SH-SY5Y (cell line): ENCODE data around the gene RFTN1.

Source experiments
- GATA2 ChIP-seq: IDR thresholded peaks from 2 replicates; pipeline ENCODE4 v1.6.1; 2011; ENCODE audit warnings: mild to moderate bottlenecking, low read depth, low read length
- GATA3 ChIP-seq: IDR thresholded peaks from 2 replicates; pipeline ENCODE4 v1.6.1; 2011; ENCODE audit warnings: low read depth, mild to moderate bottlenecking, low read length, moderate library complexity

- no peak for TF ChIP-seq GATA3
- TF ChIP-seq GATA2: no peak
Measured at GRCh38 chr3:16315623-16316022, 197.9 kb downstream of the RFTN1 start.
